ENCODE measurements around the gene EDAR. TPM values are rescaled to one million over a fixed set of nuclear protein-coding genes. Genes with fewer than 3 reads are reported as not detected.

EDAR gene
- total RNA-seq, 3 donors from 2014 or later, result 0.05 to 0.13 TPM; not detected in 1

GRCh38 chr2:108923736-108924579, 65.1 kb downstream of the EDAR start:
- Mint-ChIP-seq H3K9me3 (no peaks in the 10 kb centered on the region), H3K27me3 (ENCODE audit: low read depth) (no peaks in the 10 kb centered on the region), H3K4me3 (no peak overlapping the region), H3K36me3 (ENCODE audit: insufficient read depth) (no peaks in the 10 kb centered on the region), H3K4me1 (ENCODE audit: low read depth) (peaks cover 4% of the 10 kb centered on the region)
- ATAC-seq, result no peak
- DNase-seq, result no peak

GRCh38 chr2:108923019-108923700, 65.9 kb downstream of the EDAR start:
- ATAC-seq, result no peak
- H3K4me1 Mint-ChIP-seq (ENCODE audit: low read depth), result no peaks in the 10 kb centered on the region
- DNase-seq, result no peak
- no peaks in the 10 kb centered on the region for H3K36me3 Mint-ChIP-seq (ENCODE audit: insufficient read depth)
- H3K4me3 Mint-ChIP-seq, result no peak overlapping the region
- H3K27me3 Mint-ChIP-seq (ENCODE audit: low read depth), result no peaks in the 10 kb centered on the region
- no peaks in the 10 kb centered on the region for H3K9me3 Mint-ChIP-seq

GRCh38 chr2:108922141-108922915, 66.7 kb downstream of the EDAR start:
- no peak for ATAC-seq
- H3K4me1 Mint-ChIP-seq (ENCODE audit: low read depth), result no peaks in the 10 kb centered on the region

GRCh38 chr2:108921096-108922030, 67.7 kb downstream of the EDAR start:
- Mint-ChIP-seq H3K4me3 (no peak overlapping the region), H3K27me3 (ENCODE audit: low read depth) (no peaks in the 10 kb centered on the region), H3K4me1 (ENCODE audit: low read depth) (no peaks in the 10 kb centered on the region), H3K36me3 (ENCODE audit: insufficient read depth) (no peaks in the 10 kb centered on the region), H3K9me3 (no peaks in the 10 kb centered on the region)
- ATAC-seq (no peak), DNase-seq (no peak)

More at GRCh38 chr2:108922141-108922915, 66.7 kb downstream of the EDAR start:
- Mint-ChIP-seq H3K9me3 (no peaks in the 10 kb centered on the region), H3K4me3 (no peak overlapping the region), H3K36me3 (ENCODE audit: insufficient read depth) (no peaks in the 10 kb centered on the region), H3K27me3 (ENCODE audit: low read depth) (no peaks in the 10 kb centered on the region)
- no peak for DNase-seq

- no peak for DNase-seq
- H3K4me1 Mint-ChIP-seq (ENCODE audit: low read depth), result no peaks in the 10 kb centered on the region
- H3K27me3 Mint-ChIP-seq (ENCODE audit: low read depth), result no peaks in the 10 kb centered on the region
- H3K36me3 Mint-ChIP-seq (ENCODE audit: insufficient read depth), result no peaks in the 10 kb centered on the region
- no peaks in the 10 kb centered on the region for H3K9me3 Mint-ChIP-seq
- no peak for ATAC-seq
- H3K4me3 Mint-ChIP-seq, result no peak overlapping the region
These were observed 68.3 kb downstream of the EDAR start for GRCh38 chr2:108920686-108921085.

GRCh38 chr2:108919571-108920373, 69.2 kb downstream of the EDAR start:
- Mint-ChIP-seq H3K36me3 (ENCODE audit: insufficient read depth) (no peaks in the 10 kb centered on the region), H3K9me3 (no peaks in the 10 kb centered on the region), H3K4me1 (ENCODE audit: low read depth) (no peaks in the 10 kb centered on the region), H3K4me3 (no peak overlapping the region), H3K27me3 (ENCODE audit: low read depth) (no peaks in the 10 kb centered on the region)
- ATAC-seq, result no peak
- DNase-seq, result no peak

GRCh38 chr2:108918941-108919341, 70.1 kb downstream of the EDAR start:
- H3K4me1 Mint-ChIP-seq (ENCODE audit: low read depth), result no peaks in the 10 kb centered on the region

GRCh38 chr2:108918156-108918874, 70.7 kb downstream of the EDAR start:
- no peaks in the 10 kb centered on the region for H3K36me3 Mint-ChIP-seq (ENCODE audit: insufficient read depth)
- no peaks in the 10 kb centered on the region for H3K4me1 Mint-ChIP-seq (ENCODE audit: low read depth)
- no peaks in the 10 kb centered on the region for H3K9me3 Mint-ChIP-seq
- no peak for ATAC-seq
- no peak for DNase-seq
- H3K27me3 Mint-ChIP-seq (ENCODE audit: low read depth), result no peaks in the 10 kb centered on the region
- no peak overlapping the region for H3K4me3 Mint-ChIP-seq

More at GRCh38 chr2:108918941-108919341, 70.1 kb downstream of the EDAR start:
- no peak for ATAC-seq
- H3K4me3 Mint-ChIP-seq, result no peak overlapping the region
- no peaks in the 10 kb centered on the region for H3K27me3 Mint-ChIP-seq (ENCODE audit: low read depth)
- DNase-seq, result no peak
- H3K9me3 Mint-ChIP-seq, result no peaks in the 10 kb centered on the region
- H3K36me3 Mint-ChIP-seq (ENCODE audit: insufficient read depth), result no peaks in the 10 kb centered on the region

- Mint-ChIP-seq H3K27me3 (ENCODE audit: low read depth) (no peaks in the 10 kb centered on the region), H3K4me1 (ENCODE audit: low read depth) (no peaks in the 10 kb centered on the region), H3K4me3 (no peak overlapping the region), H3K36me3 (ENCODE audit: insufficient read depth) (no peaks in the 10 kb centered on the region), H3K9me3 (no peaks in the 10 kb centered on the region)
- ATAC-seq, result no peak
- no peak for DNase-seq
These were observed 71.5 kb downstream of the EDAR start for GRCh38 chr2:108917526-108917925.

GRCh38 chr2:108916796-108917421, 72.1 kb downstream of the EDAR start:
- Mint-ChIP-seq H3K4me1 (ENCODE audit: low read depth) (no peaks in the 10 kb centered on the region), H3K9me3 (no peaks in the 10 kb centered on the region), H3K27me3 (ENCODE audit: low read depth) (no peaks in the 10 kb centered on the region), H3K4me3 (no peak overlapping the region), H3K36me3 (ENCODE audit: insufficient read depth) (no peaks in the 10 kb centered on the region)
- ATAC-seq (no peak), DNase-seq (no peak)

- Mint-ChIP-seq H3K27me3 (ENCODE audit: low read depth) (no peaks in the 10 kb centered on the region), H3K4me1 (ENCODE audit: low read depth) (no peaks in the 10 kb centered on the region), H3K36me3 (ENCODE audit: insufficient read depth) (no peaks in the 10 kb centered on the region), H3K9me3 (no peaks in the 10 kb centered on the region), H3K4me3 (no peak overlapping the region)
- no peak for ATAC-seq
- DNase-seq, result no peak
These were observed 72.8 kb downstream of the EDAR start for GRCh38 chr2:108916122-108916795.

- H3K9me3 Mint-ChIP-seq, result no peaks in the 10 kb centered on the region
- no peak for DNase-seq
- H3K4me3 Mint-ChIP-seq, result no peak overlapping the region
- ATAC-seq, result no peak
- no peaks in the 10 kb centered on the region for H3K4me1 Mint-ChIP-seq (ENCODE audit: low read depth)
- H3K27me3 Mint-ChIP-seq (ENCODE audit: low read depth), result no peaks in the 10 kb centered on the region
- peaks cover 3% of the 10 kb centered on the region for H3K36me3 Mint-ChIP-seq (ENCODE audit: insufficient read depth)
These were observed 76.5 kb downstream of the EDAR start for GRCh38 chr2:108912629-108912902.

Data from activated T-cell treated with anti-CD3 and anti-CD28 coated beads, Interleukin-2, amount 50 U/mL, for 4 hours (primary cell).